GM15510 (cell line): ENCODE measurements around the gene GALR2.

Experiments
- POLR2A ChIP-seq: IDR thresholded peaks from 3 replicates; pipeline ENCODE4 v1.6.1; 2011; ENCODE audit warnings: borderline replicate concordance; ENCODE audit not compliant: insufficient read length; ENCODE audit errors: extremely low read depth

The GALR2 gene

GRCh38 chr17:76085731-76086366 is 11.3 kb downstream of the GALR2 start:
- no peak for TF ChIP-seq POLR2A

DNA sequence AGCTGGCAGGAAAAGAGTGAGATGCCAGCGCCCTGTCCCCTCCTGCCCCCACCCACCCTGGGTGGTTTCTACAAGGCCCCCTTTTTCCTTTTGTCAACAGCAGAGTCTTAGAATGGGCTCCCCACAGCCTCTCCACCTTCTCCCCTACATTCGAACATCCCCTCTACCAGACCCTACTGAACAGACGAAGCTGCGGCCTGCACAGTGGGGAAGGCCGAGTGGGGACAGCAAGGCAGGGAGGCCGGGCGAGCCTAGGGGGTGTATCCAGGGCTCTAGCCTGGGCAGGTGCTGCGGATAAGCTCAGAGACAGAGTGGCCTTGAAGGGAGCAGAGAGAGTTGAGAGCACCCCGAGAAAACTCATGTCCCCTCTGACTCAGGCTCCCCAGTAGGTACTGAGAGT is 11.8 kb downstream of the GALR2 start:
- TF ChIP-seq POLR2A = no peak

GRCh38 chr17:76087531-76087930 is 12.9 kb downstream of the GALR2 start:
- no peak for TF ChIP-seq POLR2A

- TF ChIP-seq POLR2A = no peak
These were observed 13.7 kb downstream of the GALR2 start for GRCh38 chr17:76088041-76088867.

DNA sequence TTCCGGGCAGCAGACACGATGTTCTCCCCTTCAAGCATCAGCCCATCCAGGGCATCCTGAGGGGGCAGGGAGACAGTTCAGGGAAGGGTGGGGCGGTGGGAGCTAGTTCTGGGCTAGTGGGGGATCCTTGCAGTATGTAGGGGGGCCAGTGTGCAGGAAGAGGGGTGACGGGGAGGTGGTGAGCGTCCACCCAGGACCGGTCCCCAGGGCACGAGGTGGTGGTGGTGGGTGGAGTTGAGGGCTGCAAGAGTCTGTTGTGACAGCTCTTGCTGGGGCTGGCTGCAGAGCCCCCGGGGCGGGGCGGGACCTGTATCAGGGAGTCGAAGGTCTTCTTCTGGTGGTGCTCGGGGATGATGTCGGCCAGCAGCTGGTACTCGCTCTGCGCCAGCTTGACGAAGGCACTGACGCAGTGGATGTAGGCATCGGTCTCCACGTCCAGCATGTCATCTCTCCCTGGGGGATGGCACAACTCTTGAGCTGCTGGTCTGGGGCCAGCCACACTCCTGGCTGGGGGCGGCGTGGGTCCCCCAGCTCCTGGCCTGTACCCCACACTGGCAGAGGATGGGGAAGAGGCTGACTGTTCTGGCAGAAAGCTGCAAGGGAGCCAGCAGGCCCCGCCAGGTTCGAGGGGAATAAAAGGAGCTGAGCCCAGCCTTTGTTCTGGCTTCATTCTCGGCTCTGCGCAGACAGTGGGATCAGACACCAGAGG is 14.4 kb downstream of the GALR2 start:
- no peak for TF ChIP-seq POLR2A

DNA sequence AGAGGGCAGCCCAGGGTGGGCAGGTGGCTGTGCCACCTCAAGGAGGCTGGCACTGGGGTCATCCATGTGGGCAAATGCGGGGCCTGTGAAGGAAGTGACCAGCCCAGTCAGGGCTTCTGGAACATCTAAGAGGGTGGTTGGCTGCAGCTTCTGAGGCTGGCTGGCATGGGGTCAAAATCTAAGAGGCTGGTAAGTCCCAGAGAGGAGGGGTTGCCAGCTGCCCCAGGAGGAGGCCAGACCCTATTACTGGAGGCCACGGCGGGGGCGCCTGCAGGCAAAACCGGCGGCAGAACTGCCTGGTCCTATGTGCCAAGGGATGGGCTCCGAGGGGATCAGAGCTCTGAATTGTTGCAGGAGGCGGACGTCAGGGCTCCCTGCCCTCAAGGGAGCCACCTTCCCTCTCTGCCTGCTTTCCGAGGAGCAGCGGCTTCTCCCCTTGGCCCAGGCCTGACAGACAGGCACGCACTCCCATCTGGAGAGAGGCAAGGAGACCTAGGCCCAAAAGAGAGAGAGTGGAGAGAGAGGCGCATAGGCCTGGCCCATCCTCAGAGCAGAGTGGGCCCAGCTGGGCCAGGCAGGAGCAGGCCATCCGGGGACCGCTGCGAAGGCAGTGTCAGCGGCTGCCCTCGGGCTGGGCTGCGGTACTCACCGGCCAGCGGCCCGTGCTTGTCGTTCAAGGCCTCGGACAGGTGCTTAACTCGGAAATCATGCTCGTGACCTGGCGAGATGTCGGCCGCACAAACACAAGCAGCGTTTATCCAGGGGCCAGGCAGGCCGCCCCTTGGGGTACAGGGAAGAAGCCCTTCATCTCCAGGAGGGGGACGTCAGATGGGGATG is 15.3 kb downstream of the GALR2 start:
- TF ChIP-seq POLR2A = no peak

DNA sequence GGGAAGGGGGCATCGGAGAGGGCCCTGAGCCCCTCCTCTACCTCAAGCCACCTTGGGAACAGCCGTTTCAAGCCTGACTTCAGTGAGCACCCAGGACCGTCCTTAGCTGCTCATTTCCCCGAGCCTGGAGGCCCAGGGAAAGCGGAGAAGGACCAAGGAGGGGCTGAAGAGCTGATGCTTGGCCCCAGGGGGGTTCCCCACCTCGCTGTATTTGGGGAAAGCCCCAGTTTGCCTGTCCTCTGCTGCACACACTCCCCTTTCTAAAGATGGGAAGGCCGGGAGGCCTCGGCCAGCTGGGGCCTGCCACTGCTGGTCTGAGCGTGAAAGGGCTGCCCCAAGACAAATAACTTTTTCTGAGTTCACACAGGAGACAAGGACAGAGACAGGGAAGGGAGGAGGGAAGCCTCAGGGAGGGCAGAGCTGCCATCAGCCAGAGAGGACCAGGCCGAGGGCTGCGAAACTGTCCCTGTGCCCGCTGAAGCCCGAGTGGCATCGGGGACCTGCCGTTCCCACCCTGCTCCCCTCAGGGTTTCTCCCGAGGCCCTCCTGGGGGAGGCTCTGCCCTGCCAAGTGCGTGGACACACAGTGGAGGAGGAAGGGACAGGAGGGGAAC is 16.0 kb downstream of the GALR2 start:
- no peak for TF ChIP-seq POLR2A

DNA sequence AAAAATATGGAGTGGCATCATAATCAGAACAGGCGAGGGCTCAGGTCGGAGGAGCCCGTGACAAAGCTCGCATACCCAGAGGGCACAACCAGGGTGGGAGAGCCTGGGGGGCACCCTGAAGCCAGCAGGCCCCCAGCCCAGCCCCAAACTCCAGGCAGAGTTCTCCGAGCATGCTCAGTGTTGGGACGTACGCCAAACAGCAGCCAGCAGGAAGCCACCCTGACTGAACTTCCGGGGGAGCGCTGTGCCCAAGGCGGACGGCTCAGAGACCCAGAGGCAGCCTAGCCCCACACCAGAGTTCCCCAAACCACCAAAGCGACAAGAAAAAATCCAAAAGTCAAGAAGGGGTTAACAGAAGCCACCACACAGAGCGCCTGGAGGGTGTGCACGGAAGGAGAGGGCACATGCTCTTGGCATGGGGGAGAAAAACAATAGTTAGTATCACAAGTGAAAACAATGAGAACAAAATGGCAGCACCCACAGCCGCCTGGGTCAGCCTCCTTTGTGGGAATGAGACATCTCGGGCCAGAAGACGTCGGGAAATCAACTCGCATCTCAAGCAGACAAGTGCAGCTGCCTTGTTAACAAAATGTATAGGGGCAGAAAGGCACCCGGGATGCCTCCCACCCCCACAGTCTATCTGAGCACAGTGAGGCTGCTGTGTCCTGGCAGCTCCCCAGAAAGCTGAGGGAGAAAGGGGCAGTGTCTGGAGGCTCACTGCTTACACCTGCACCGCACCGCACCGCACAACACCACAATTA is 17.1 kb downstream of the GALR2 start:
- TF ChIP-seq POLR2A = no peak

GRCh38 chr17:76092526-76093413 is 18.2 kb downstream of the GALR2 start:
- TF ChIP-seq POLR2A = no peak

GRCh38 chr17:76094046-76094445 is 19.5 kb downstream of the GALR2 start:
- no peak for TF ChIP-seq POLR2A

GRCh38 chr17:76095943-76096342 is 21.4 kb downstream of the GALR2 start:
- TF ChIP-seq POLR2A = no peak

GRCh38 chr17:76097716-76098295 is 23.2 kb downstream of the GALR2 start:
- no peak for TF ChIP-seq POLR2A

DNA sequence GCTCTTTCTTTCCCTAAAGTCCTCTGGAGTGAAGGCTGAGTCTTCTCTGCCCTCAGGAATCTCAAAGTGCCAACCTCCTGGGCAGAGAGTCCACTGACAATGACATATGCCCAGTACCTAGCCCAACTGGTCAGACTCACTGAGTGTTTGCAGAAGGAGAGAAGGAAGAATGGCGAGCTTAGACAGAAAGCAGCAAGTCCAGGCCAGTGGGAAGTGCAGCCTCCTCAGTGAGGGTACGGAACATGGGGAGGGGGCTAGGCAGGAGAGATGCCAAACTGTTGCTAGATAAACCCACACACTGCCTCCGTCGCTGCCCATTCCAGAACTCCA is 28.3 kb downstream of the GALR2 start:
- TF ChIP-seq POLR2A = no peak
